B cell (primary cell): ENCODE measurements around the gene KCNK2. TPM values are rescaled to one million over a fixed set of nuclear protein-coding genes. Genes with fewer than 3 reads are reported as not detected.

Experiments used
- ATAC-seq: fragments of 200-7000 bp; cut with Tn5 transposase; one replicate; pipeline ENCODE4 v1.10.0; 2021; ENCODE audit warnings: low read depth, mild to moderate bottlenecking, moderate number of reproducible peaks, moderate library complexity
- CTCF ChIA-PET: fragments of 350-600 bp; sonication (Branson Sonifier 250); formaldehyde crosslinking; loops from one replicate; lab custom pipeline; 2021; ENCODE audit warnings: antibody characterized with exemption, inconsistent platforms; lab: Charles Lee
- POLR2A ChIA-PET: fragments of 350-600 bp; sonication (Branson Sonifier 250); formaldehyde crosslinking; loops from one replicate; lab custom pipeline; 2021; ENCODE audit warnings: antibody characterized with exemption; lab: Charles Lee
- DNase-seq: peaks from one replicate; pipeline ENCODE4 v3.0.0; 2013
- H2AFZ ChIP-seq: 2 replicates; pipeline ENCODE4 v1.6.1; 2012; ENCODE audit warnings: mild to moderate bottlenecking, low read depth, low read length; ENCODE audit not compliant: insufficient read depth, poor library complexity, severe bottlenecking
- H3K27ac ChIP-seq, 2 donors: 1 replicate in 1 of 2; 2 replicates in 1 of 2; pipeline ENCODE4 v1.5.1; 2012 to 2013; ENCODE audit warnings: low read length in 2 of 2, mild to moderate bottlenecking in 2 of 2, moderate library complexity in 1 of 2
- H3K27me3 ChIP-seq, 4 experiments: fragments of 200-600 bp in 1 of 4; sonication (generic) in 1 of 4; replicated peaks in 1 of 4; 1 replicate in 2 of 4; 2 replicates in 2 of 4; pipeline versions ENCODE4 v1.6.1 to v1.7.0; 2013 to 2016; ENCODE audit warnings: low read length in 3 of 4, mild to moderate bottlenecking in 2 of 4, mixed read lengths in 1 of 4, moderate library complexity in 1 of 4; ENCODE audit not compliant: insufficient read depth in 4 of 4, control insufficient read depth in 3 of 4; ENCODE audit errors: control extremely low read depth in 1 of 4
- H3K36me3 ChIP-seq, 2 experiments: replicated peaks in 1 of 2; 1 replicate in 1 of 2; 2 replicates in 1 of 2; pipeline versions ENCODE4 v1.6.1 to v1.7.1; 2013; ENCODE audit warnings: low read length in 1 of 2; ENCODE audit not compliant: insufficient read depth in 2 of 2, control insufficient read depth in 1 of 2; ENCODE audit errors: control extremely low read depth in 1 of 2, extremely low read depth in 1 of 2
- H3K4me1 ChIP-seq, 2 donors: fragments of 200-600 bp in 1 of 2; sonication (generic) in 1 of 2; 1 replicate in 1 of 2; 2 replicates in 1 of 2; pipeline versions ENCODE4 v1.5.1 to v1.6.1; 2013 to 2017; ENCODE audit warnings: low read length in 2 of 2; ENCODE audit not compliant: control insufficient read depth in 2 of 2, insufficient read depth in 2 of 2
- H3K4me2 ChIP-seq: replicated peaks from 2 replicates; pipeline ENCODE3; 2012; ENCODE audit warnings: mild to moderate bottlenecking, low read depth, low read length; ENCODE audit not compliant: poor library complexity, severe bottlenecking
- H3K4me3 ChIP-seq, 5 experiments: fragments of 200-600 bp in 1 of 5; sonication (generic) in 1 of 5; 1 replicate in 3 of 5; 2 replicates in 2 of 5; pipeline versions ENCODE4 v1.5.1 to v1.7.0; 2011 to 2016; ENCODE audit warnings: low read length in 4 of 5, mild to moderate bottlenecking in 4 of 5, low read depth in 2 of 5, control low read depth in 1 of 5, moderate library complexity in 1 of 5; ENCODE audit not compliant: insufficient read depth in 1 of 5; ENCODE audit errors: control extremely low read depth in 1 of 5, extremely low read depth in 1 of 5
- H3K79me2 ChIP-seq: fragments of 200-600 bp; sonication (generic); one replicate; pipeline ENCODE4 v1.6.0; 2016; ENCODE audit warnings: low read length; ENCODE audit not compliant: control insufficient read depth, insufficient read depth
- H3K9ac ChIP-seq: fragments of 200-600 bp; sonication (generic); 2 replicates; pipeline ENCODE4 v1.6.1; 2017; ENCODE audit warnings: mild to moderate bottlenecking, low read length, moderate library complexity
- H3K9me3 ChIP-seq, 3 donors: one replicate each; pipeline versions ENCODE4 v1.6.1 to v1.7.1; 2013; ENCODE audit warnings: low read length in 2 of 3; ENCODE audit not compliant: control insufficient read depth in 2 of 3, insufficient read depth in 1 of 3; ENCODE audit errors: control extremely low read depth in 1 of 3
- H4K20me1 ChIP-seq: 2 replicates; pipeline ENCODE4 v1.6.0; 2012; ENCODE audit warnings: mild to moderate bottlenecking, low read length; ENCODE audit not compliant: insufficient read depth, control insufficient read depth, poor library complexity, severe bottlenecking
- H3K27ac Mint-ChIP-seq: one replicate; pipeline ENCODE4 v1.8.0; 2021; ENCODE audit warnings: mixed read lengths
- H3K27me3 Mint-ChIP-seq: one replicate; pipeline ENCODE4 v1.8.0; 2021; ENCODE audit warnings: mixed read lengths
- H3K4me1 Mint-ChIP-seq: one replicate; pipeline ENCODE4 v1.8.0; 2021; ENCODE audit warnings: mixed read lengths
- H3K4me3 Mint-ChIP-seq: one replicate; pipeline ENCODE4 v1.8.0; 2021; ENCODE audit warnings: mixed read lengths
- H3K9me3 Mint-ChIP-seq: one replicate; pipeline ENCODE4 v1.8.0; 2022; ENCODE audit warnings: mixed read lengths; ENCODE audit not compliant: insufficient read depth
- EZH2 ChIP-seq: IDR thresholded peaks from 2 replicates; pipeline ENCODE4 v1.6.1; 2012; ENCODE audit warnings: borderline replicate concordance, low read depth, mild to moderate bottlenecking, moderate library complexity, low read length; ENCODE audit not compliant: insufficient read depth, poor library complexity, severe bottlenecking
- whole genome bisulfite sequencing: methylation state at CpG from one replicate; pipeline ENCODE4 v1.1.5; 2013; ENCODE audit warnings: missing lambda C conversion rate; ENCODE audit not compliant: insufficient coverage; 5-methylcytosine and 5-hydroxymethylcytosine counted together
- intact Hi-C: fragments of 100-400 bp; cut with micrococcal nuclease; formaldehyde crosslinking; loops from one replicate; pipeline ENCODE4 v1.10.0; 2022
- polyA plus RNA-seq: library from polyadenylated mRNA; depleted of rRNA; stranded (reverse); fragments of >200 nt; gene quantifications from 2 replicates; pipeline ENCODE4 v1.2.3, GENCODE V29; 2012
- total RNA-seq, 2 donors: library from RNA; stranded (reverse); fragments of 120-200 nt in 1 of 2; gene quantifications; 1 replicate in 1 of 2; 2 replicates in 1 of 2; pipeline versions ENCODE4 v1.2.3 to v1.2.4, GENCODE V29; 2013 to 2022
- TF ChIP-seq, protein P1 (sequence below): fragments of 200-600 bp; IDR thresholded peaks from one replicate; pipeline ENCODE4 v1.8.0; 2022; ENCODE audit warnings: antibody characterized with exemption, mild to moderate bottlenecking

Gene KCNK2
- total and polyA plus RNA-seq, 2 donors (not counting 1 experiment from before 2014, with no cell fraction given) = not detected

GRCh38 chr1:215141460-215141859 is 58.9 kb downstream of the KCNK2 start:
- ATAC-seq (no peak), DNase-seq (no peak)
- intact Hi-C loops = no loop called here
- CTCF ChIA-PET = no interaction called here
- no peaks in the 10 kb centered on the region for H4K20me1 ChIP-seq
- no peaks in the 10 kb centered on the region for H3K79me2 ChIP-seq
- no peaks in the 10 kb centered on the region for H3K36me3 ChIP-seq
- H3K9ac ChIP-seq = no peak overlapping the region
- no CpG with 5 or more reads among the region's 3 CpGs for WGBS
- H3K4me1 ChIP-seq = no peaks in the 10 kb centered on the region
- POLR2A ChIA-PET = no interaction called here
- H3K27ac ChIP-seq = no peak overlapping the region
- H3K9me3 ChIP-seq = no peaks in the 10 kb centered on the region
- no peak overlapping the region for H3K4me3 ChIP-seq
- peaks cover 4% of the 10 kb centered on the region for H3K9me3 Mint-ChIP-seq
- H3K27me3 ChIP-seq = no peaks in the 10 kb centered on the region
- H3K27me3 Mint-ChIP-seq = no peaks in the 10 kb centered on the region
- H3K4me1 Mint-ChIP-seq = no peaks in the 10 kb centered on the region
- TF ChIP-seq, protein P1, sequence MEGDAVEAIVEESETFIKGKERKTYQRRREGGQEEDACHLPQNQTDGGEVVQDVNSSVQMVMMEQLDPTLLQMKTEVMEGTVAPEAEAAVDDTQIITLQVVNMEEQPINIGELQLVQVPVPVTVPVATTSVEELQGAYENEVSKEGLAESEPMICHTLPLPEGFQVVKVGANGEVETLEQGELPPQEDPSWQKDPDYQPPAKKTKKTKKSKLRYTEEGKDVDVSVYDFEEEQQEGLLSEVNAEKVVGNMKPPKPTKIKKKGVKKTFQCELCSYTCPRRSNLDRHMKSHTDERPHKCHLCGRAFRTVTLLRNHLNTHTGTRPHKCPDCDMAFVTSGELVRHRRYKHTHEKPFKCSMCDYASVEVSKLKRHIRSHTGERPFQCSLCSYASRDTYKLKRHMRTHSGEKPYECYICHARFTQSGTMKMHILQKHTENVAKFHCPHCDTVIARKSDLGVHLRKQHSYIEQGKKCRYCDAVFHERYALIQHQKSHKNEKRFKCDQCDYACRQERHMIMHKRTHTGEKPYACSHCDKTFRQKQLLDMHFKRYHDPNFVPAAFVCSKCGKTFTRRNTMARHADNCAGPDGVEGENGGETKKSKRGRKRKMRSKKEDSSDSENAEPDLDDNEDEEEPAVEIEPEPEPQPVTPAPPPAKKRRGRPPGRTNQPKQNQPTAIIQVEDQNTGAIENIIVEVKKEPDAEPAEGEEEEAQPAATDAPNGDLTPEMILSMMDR = no peak
- TF ChIP-seq EZH2 = no peak
- H3K4me3 Mint-ChIP-seq = no peak overlapping the region
- no peak overlapping the region for H3K4me2 ChIP-seq
- H2AFZ ChIP-seq = no peak overlapping the region
- H3K27ac Mint-ChIP-seq = no peak overlapping the region

DNA sequence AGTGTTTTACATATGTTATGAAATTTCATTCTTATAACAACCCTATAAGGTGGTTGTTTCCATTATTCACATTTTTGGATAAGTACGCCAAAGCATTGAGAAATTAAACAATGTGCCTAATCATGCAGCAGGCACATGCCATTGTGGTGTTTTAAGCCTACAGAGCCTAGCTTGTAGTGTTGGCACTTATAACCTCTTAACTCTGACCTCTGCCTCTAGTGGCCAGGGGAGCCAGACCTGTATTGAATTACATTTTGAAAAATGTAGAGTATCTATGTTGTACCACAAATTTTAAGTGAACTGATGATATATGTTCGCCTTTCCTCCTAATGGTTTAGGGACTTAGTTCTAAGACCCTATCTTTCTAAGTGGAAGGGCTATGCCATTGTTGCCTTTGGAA is 61.0 kb downstream of the KCNK2 start:
- POLR2A ChIA-PET = no interaction called here
- H3K4me3 Mint-ChIP-seq = no peak overlapping the region
- 100% methylated on average over 1 of the region's 2 CpGs for whole genome bisulfite sequencing
- no peak overlapping the region for H3K27ac ChIP-seq
- no peaks in the 10 kb centered on the region for H3K4me1 ChIP-seq
- H3K79me2 ChIP-seq = no peaks in the 10 kb centered on the region
- no peaks in the 10 kb centered on the region for H3K27me3 ChIP-seq
- H3K9me3 ChIP-seq = no peaks in the 10 kb centered on the region
- DNase-seq (no peak), ATAC-seq (no peak)
- H3K4me1 Mint-ChIP-seq = no peaks in the 10 kb centered on the region
- H3K4me2 ChIP-seq = no peak overlapping the region
- no peak overlapping the region for H3K27ac Mint-ChIP-seq
- TF ChIP-seq EZH2 = no peak
- TF ChIP-seq, protein P1 = no peak
- H2AFZ ChIP-seq = no peak overlapping the region
- H3K27me3 Mint-ChIP-seq = no peaks in the 10 kb centered on the region
- no peaks in the 10 kb centered on the region for H4K20me1 ChIP-seq
- no peaks in the 10 kb centered on the region for H3K36me3 ChIP-seq
- intact Hi-C loops = no loop called here
- CTCF ChIA-PET = no interaction called here
- peaks cover 4% of the 10 kb centered on the region for H3K9me3 Mint-ChIP-seq
- H3K9ac ChIP-seq = no peak overlapping the region
- no peak overlapping the region for H3K4me3 ChIP-seq
